ENCODE data around the gene FBXO10.
"Not testable (repeated sequence)": the region's sequence is repeated elsewhere in the genome, so short reads cannot be mapped to it uniquely, and the experiment has no call there.

The FBXO10 gene

DNA sequence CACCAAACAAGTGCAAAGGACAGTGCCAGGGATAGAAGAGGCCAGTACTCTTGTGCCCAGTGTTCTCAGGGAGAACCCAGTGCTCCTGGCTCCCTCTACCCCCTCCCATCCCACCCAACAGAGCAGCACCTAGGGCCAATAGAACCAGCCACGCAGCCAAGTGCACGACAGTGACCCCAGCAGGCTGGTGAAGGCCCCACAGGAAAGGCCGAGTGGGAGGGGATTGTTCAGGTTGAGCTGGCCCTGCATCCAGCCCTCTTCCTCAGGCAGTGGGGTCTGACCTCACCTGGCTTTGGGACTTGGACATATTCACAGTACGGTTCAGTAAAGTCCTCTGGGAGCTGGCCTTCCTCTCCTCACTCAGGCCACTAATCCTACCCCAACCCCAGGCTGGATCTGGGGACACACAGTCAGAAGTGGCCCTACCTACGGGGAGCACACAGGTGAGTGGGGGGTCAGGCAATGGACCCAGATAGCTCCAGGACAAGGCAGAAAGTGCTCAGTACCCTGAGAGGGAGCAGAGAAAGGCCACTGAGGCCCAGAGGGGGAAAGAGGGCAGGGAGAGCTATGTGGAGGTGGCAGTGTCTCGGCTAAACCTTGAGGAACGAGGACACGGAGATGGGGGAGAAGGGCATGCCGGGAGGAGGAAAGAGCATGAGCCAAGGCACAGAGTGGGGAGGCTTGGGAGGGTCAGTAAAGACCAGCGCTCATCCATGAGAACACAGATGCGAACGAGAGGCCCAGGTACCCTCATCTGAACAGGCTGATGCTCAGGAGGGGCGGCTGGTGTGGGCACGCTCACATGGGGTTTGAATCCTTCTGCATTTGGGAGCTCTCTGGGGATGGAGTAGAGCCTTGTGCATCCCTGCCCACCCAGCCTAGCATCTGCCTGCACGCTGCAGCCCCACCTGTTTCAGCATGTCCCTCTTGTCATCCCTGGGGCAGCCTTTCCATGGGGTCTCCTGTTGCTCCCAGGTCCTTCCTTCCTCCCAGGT, 64.9 kb downstream of the FBXO10 start:
- no peak for DNase-seq (ENCODE audit: low read depth)

DNA sequence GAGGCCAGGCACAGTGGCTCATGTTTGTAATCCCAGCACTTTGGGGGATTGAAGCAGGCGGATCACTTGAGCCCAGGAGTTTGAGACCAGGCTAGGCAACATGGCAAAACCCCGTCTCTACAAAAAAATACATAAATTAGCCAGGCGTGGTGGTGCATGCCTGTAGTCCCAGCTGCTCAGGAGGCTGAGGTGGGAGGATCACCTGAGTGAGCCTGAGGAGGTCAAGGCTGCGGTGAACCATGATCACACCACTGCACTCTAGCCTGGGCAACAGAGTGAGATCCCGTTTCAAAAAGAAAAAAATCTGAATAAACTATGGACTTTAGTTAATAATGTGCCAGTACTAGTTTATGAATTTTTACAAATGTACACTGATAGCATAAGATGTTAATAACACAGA, 66.1 kb downstream of the FBXO10 start:
- DNase-seq (ENCODE audit: low read depth) = not testable (repeated sequence)

DNA sequence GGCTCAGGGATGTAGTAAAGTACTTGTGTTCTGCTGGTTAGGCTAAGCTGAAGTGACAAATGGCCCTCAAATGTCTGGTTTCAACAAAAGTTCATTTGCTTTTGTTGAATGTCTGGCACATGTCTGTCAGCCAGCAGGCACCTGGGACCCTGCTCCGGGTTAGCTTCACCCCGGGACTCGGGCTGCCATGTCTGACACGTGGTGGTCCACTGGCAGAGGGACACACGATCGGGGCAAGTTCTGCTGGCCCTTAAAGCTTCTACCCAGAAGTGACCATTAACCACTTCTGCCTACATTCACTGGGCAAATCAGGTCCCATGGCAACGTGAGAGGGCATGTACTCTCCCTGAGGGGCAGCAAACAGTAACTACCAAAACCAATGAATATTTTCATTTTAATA, 66.6 kb downstream of the FBXO10 start:
- no peak for DNase-seq (ENCODE audit: low read depth)

DNA sequence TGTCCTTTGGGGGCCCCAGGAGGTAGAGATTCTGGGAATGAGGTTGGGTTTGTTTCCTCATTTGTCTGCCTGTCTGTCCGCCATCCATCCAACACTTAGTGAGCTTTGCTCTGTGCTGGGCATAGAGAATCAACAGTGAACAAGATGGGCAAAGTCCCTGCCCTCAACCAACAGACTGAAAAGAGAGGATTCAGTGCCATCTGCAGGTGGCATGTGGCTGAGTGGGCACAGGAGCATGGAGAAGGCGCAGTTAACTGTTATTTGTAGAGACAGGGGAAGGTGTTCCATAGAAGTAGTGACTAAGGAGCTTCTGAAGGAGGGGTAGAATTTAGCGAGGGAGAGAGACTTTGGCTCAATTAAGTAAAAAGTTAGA, 67.4 kb downstream of the FBXO10 start:
- DNase-seq (ENCODE audit: low read depth) = no peak

DNA sequence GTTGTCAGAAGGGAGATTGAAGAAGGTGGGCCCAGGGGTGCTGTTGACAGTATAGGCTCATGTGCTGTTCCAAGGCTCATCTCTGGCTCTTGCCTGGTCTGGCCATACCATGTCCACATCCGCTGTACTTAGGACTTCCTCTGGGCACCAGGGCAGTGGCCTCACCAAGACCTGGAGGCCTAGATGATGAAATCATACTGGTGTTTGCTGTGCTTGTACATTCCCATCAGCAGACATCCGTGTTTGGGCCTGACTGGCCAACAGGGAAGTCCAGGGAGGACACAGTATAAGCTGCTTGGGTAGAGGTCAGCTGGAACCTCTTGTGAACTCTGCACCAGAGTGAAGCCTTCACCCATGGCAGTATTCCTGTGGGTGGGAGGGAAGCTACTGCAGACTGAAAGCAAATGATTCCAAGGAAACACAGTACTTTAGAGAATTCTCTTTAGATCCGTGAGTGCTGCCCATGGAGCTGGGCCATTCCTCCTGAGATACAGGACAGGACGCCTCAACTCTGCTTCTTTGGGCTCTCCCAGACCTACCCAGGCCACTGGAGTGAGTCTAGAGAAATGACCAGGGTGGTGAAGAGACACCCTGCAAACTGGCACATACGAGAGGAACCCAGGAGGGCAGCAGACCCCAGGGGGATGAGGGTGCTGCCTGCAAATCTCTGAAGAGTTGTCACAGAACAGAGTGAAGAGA, 67.9 kb downstream of the FBXO10 start:
- DNase-seq (ENCODE audit: low read depth) = no peak

DNA sequence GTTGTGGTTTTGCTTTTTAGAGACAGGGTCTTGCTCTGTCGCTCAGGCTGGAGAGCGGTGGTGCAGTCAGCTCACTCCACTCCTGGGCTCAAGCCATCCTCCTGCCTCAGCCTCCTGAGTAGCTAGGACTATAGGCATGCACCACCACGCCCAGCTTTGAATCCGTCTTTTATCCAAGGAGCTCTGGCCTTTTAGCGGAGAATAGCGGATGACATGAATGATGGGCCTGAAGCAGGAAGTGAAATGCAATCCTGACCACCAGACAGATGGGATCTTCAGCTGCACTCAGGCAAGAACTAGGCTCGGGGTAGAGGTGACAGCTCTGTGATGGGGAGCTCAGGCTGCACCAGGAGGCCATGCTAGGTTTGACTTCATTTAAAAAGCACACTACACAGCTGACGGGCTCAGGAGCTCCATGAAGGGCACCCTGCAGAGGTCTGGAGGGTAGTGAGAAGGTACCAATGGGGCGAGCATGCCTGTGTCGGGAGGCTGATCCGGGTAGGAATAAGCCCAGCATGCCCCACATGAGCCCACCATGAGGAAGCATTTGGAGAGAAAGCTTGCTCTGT, 68.5 kb downstream of the FBXO10 start:
- DNase-seq (ENCODE audit: low read depth) = no peak

DNA sequence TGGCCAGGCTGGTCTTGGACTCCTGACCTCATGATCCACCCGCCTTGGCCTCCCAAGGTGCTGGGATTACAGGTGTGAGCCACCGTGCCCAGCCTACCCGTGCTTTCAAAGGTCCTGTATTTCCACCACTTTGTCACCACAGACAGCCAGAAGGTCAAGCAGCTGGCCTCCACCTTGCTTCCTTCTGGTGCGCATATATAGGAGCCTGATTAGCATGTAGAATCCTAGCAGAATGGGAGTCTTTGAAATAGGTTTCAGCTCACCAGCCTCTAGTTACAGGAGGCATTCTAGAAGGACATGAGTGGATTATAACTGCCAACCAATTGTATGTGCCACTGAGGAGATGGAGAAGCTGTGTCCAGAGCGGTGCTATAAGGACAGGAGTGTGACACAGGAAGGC, 71.6 kb downstream of the FBXO10 start:
- DNase-seq (ENCODE audit: low read depth) = no peak

DNA sequence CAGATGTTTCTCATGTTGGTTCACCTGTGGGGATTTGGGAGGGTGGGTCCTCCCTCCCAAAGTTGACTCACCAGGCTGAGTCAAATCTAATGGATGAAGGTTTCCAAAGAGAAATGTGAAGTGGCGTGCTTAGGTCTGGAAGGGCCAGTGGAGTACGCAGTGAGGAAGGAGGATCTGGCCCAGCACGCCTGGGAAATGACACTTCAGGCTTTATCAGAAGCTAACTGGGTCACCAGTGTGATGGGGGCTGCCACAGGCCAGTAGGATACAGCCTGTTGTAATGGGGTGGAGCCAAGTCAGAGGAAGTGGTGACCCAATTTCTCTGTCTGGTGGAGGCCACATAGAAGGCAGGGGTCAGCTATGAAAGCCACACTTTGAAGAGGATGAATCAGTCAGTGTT, 72.4 kb downstream of the FBXO10 start:
- DNase-seq (ENCODE audit: low read depth) = no peak

DNA sequence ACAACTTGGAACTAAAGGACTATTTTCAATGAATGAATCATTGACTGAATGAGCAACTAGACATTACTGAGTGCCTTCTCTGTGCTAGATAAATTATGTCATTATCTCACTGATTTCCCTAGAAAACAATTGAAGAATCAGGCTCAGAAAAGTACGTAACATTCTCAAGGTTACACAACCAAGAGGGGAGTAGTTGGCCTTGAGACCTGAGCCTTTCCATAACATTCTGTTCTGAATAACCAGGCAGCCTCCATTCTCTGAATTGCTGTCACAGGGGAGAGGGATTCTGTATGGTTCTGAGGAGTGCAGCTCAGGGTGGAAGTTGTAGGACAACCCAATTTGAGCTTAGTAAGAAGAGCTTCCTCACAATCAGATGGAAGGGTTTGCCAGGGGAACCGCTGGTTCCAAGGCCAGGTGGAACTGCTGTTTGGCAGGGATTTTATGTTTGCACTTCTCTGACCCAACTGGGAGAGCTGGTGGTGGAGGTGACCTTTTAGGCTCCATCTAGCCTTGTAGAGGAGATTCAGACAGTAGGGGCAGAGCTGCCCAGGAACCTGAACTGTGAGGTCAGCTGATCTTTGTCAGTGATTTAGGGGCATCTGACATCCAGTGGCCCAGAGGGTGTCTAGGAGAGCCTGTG, 74.1 kb downstream of the FBXO10 start:
- no peak for DNase-seq (ENCODE audit: low read depth)

DNA sequence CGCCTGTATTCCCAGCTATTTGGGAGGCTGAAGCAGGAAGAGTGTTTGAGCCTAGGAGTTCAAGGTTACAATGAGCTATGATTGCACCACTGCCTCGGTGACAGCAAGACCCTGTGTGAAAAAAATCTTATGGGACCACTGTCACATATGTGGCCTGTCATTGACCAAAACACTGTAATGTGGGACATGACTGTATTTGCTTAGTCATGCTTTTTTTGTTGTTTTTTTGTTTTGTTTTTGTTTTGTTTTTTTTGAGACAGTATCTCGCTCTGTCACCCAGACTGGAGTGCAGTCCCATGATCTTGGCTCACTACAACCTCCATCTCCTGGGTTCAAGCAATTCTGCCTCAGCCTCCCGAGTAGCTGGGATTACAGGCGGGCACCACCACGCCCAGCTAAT, 76.9 kb downstream of the FBXO10 start:
- no peak for DNase-seq (ENCODE audit: low read depth)

DNA sequence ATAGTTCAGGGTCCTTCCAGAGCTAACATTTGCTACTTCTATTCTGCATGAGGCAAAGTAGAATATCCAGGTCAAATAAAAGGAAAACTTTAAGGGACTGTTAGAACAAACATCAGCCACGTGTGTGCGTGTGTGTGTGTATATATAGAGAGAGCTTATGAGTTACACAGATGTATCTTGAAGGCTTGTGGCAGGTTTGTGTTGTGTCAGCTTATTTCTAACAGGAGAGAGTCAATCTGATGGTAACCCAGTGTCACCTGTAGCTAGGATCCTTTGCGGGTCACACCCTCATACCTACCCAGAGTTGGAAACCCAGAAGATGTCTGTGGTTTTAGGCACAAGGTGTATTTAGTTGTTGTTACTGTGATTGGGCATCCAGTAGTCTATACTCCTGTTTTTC, 77.7 kb downstream of the FBXO10 start:
- no peak for DNase-seq (ENCODE audit: low read depth)

DNA sequence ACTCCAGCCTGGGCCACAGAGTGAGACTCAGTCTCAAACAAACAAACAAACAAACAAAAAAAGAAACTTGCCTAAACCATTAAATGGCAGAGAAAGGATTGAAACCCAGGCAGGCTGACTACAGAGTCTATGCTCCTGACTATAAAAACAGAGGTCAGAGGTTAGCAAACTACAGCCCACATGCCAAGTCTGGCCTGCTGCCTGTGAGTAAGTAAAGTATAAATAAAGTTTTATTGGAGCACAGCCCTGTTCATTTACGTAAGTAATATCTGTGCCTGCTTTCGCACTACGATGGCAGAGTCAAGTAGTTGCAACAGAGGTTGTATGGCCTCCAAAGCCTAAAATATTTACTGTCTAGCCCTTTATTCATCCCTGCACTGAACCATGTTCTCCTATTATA, 78.9 kb downstream of the FBXO10 start:
- DNase-seq (ENCODE audit: low read depth) = no peak

DNA sequence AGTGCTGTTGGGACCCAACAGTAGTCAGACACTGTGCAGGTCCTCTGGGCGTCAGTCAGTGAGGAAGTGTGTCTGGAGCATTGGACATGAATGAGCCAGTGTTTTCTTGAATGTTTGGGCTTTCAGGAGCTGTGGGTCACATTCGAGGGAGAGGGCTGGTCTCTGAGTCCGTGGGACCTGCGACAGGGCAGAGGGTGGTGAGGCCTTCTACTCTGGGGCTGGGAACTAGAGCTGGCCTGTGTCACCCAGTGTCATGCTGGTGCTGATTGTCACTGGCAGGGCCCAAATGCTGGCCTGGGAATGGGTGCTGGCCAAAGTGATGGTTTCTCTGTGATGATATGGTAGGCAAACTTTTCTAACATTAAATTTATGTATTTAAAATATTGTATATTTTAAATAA, 80.2 kb downstream of the FBXO10 start:
- DNase-seq (ENCODE audit: low read depth) = no peak

DNA sequence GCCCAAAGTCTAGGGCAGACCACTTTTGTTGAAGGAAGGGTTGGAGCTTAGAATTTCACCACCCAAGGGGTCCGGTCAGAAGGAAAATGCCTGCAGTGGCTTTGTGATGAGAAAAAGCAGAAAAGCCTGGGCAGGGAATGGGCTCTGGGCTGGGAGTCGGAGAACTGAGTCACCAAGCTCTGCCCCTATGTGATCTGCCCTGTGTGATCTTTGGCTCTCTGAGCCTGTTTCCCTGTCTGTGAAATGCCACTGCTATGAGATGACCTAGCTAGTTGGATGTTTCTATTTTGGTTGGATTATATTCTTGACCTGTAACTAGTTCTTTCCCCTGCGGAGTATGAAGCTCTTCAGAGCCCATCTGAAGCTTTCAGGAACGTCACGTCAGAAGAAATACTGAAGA, 80.6 kb downstream of the FBXO10 start:
- no peak for DNase-seq (ENCODE audit: low read depth)

DNA sequence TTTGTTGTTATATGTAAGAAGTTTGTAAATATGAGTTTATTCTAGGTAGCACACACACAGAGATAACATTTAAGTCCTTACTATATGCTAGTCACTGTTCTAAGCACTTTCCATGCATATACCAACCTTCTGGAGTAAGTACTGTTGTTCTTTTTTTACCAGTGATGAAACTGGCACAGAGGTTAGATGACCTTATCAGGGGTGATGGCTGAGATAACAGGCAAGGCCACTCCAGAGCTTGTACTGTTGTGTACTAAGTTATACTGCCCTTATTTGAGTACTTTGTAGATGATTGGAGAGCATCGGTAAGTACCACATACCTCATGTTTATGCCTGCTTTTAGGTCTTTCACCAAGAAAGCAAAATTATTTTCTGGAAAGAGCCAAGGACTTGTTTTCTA, 84.2 kb downstream of the FBXO10 start:
- DNase-seq (ENCODE audit: low read depth) = no peak

DNA sequence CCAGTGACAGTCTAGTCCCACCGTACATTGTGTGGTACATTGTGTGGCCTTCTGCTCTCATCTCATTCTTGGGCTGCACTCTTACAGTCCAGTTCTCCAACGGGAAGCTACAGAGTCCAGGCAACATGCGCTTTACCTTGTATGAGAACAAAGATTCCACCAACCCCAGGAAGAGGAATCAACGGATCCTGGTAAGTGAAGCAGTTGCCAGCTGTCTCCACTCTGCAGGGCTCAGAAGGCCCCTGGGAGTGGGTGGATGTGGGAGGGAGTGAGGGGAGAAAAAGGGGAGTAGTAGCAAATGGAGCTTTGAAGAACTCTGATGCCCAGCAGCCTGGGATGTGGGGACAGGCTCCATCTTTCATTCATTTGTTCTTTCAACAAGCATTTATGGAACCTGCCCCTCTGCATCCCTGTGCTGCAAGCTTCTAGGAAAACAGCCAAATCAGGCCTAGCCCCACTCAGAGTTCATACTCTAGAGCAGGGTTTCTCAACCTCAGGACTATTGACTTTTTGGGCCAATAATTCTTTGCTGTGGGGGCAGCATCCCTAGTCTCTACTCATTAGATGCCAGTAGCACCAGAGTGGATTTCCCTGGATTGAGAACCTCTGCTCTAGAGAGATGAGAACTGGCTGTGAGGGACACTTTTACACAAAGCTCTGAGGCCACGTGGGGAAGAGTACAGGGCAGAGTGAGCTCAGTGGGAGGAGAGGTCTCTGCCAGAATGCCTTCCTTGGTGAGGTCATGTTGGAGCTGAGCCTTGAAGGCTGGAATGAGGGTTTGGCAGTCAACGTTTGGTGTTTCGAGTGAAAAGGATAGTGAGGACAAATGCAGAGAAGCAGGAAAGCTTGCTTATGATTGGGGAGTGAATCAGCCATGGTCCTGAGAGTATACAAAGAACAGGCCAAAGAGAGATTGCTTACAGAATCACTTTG, 89.3 kb downstream of the FBXO10 start:
- no peak for DNase-seq (ENCODE audit: low read depth)

DNA sequence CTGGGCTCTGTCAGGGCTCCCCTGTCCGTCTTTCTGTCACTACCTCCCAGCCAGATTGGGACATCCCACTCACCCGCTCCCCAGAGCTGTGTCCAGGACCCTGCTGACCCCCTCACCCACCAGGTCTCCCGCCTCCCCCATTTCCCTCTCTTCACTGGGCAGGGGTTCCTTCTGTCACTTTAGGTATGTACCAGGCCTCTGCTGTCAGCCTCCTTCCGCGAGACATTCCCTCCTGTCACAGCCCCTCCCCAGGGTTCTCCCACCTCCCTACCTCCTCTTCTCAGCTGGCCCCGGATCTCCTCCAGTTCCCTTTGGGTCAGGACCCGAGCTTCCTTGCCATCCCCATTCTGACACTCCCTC, 89.9 kb downstream of the FBXO10 start:
- no peak for DNase-seq (ENCODE audit: low read depth)

DNA sequence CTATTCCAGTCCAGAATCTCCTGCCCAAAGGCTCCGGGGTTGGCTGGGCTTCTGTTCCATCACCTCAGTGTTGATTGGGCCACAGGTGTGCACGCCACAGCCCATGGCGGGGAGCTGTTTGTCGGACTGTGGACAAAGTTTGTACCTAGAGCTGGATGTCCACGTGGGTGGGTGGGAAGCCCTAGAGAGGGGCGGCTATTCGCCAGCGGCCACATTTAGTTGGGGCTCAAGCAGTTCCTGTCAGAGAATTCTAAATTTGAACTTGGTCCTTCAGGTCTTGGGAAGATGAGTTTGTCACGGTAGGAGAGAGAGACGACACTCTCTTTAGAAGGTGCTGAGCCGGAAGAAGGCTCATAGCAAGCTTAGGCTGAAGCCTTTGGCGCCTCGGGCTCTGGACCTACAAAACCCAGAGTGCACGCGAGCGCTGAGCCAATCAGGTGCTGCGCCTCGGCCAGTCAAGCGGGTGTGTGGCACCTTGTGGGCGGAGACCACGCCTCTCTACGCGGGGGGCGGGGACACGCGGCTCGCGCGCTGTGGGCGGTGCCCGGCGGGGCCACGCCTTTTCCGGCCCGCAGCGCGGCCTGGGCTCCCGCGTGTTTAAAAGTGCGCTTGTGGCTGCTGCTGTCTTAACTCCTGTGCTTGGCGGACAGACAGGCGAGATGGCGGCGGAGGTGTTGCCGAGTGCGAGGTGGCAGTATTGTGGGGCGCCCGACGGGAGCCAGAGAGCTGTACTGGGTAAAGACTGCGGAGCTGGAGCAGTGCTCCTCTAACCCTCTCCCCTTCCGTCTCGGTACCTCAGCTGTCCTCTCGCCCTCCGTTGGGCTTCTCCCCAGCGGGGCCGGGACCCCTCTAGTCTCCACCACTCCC, 90.6 kb downstream of the FBXO10 start, which contains the start of gene POLR1E:
Gene POLR1E (plus strand): TSS at position 560 of the 867 bp plus-strand sequence. CDS start 100 bp downstream, at position 660.
- DNase-seq (ENCODE audit: low read depth) = peak; percentile 93

DNA sequence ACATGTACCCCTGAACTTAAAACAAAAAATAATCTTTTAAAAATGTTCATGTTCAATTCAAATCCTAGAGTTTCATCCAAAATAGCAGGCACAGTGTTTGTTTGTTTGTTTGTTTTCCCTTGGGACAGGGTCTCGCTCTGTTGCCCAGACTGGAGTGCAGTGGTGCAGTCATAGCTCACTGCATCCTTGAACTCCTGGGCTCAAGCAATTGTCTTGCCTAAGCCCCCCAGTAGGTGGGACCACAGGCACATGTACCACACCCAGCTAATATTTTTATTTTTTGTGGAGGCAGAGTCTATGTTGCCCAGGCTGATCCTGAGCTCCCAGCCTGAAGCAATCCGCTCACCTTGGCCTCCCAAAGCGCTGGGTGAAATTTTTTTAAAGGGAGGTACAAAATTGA, 95.4 kb downstream of the FBXO10 start:
- DNase-seq (ENCODE audit: low read depth) = no peak

DNA sequence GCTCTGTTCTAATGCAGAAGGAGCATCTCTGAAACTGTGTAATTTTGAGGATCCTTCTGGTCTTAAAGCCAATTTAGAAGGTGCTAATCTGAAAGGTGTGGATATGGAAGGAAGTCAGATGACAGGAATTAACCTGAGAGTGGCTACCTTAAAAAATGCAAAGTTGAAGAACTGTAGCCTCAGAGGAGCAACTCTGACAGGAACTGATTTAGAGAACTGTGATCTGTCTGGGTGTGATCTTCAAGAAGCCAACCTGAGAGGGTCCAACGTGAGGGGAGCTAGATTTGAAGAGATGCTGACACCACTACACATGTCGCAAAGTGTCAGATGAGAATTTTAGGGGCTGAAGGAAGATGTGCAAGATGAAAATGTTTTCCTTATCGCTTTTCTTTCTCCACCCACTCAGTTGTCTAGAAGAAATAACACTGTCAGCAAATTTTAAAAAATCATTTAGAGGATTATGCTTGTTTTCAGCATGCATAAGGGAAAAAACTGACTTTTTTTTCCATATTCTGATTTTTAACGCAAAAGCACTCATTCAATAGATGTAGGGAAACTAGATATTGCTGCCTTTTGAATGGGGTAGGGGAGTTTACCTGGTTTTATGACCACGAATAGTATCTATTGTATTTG, 98.1 kb downstream of the FBXO10 start:
- DNase-seq (ENCODE audit: low read depth) = not testable (repeated sequence)
